ENCODE results near the gene VIP.

GRCh38 chr6:152746172-152746553, 4.4 kb upstream of the VIP start:
- TF ChIP-seq EZH2 (IDR thresholded peaks at IDR 0.05; ENCODE audit: insufficient read depth, poor library complexity, severe bottlenecking) = no peak
- no peak for TF ChIP-seq EZH2phosphoT487 (IDR thresholded peaks at IDR 0.05; ENCODE audit: insufficient read depth, low read depth)

Measured in GM23248 (cell line).